NAMALWA (cell line): ENCODE data around the gene SLC9A5.

Experiments used
- DNase-seq: peaks from one replicate; pipeline ENCODE4 v3.0.0-alpha.2; 2015; ENCODE audit warnings: low spot score

The SLC9A5 gene

DNA sequence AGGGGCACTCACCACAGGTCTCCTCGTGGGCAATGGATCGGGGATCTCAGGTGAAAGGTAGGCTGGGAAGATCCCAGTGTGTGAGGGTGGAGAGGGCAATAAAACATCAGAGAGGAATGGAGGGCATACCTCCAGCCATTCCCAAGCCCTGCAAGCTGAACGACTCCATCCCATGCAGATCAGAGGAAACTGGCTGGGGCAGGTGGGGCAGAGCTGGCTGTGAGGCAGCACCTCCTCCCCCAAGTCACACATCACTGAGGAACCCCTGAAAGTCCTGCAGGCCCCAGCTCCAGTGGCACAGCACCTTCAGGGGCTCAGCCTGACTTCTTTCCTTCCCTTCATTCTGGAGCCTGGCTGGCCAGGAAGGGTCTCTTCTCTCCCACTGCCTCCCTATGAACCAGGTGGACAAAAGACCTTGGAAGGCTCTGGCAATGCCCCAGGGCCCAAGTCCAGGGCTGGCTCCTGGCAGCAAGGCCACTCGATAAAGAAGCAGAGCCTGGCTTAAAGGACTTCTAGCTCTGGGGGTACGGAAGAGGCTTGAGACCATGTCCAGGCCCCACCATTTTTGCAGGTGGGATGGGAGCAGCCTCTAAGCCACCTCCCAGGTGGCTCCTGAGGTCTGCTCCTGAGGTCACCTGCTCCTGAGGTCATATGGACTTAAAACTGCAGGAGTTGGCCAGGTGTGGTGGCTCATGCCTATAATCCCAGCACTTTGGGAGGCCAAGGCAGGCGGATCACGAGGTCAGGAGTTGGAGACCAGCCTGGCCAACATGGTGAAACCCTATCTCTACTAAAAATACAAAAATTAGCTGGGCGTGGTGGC is 35.4 kb upstream of the SLC9A5 start:
- no peak for DNase-seq

GRCh38 chr16:67215706-67216105 is 33.1 kb upstream of the SLC9A5 start:
- no peak for DNase-seq

DNA sequence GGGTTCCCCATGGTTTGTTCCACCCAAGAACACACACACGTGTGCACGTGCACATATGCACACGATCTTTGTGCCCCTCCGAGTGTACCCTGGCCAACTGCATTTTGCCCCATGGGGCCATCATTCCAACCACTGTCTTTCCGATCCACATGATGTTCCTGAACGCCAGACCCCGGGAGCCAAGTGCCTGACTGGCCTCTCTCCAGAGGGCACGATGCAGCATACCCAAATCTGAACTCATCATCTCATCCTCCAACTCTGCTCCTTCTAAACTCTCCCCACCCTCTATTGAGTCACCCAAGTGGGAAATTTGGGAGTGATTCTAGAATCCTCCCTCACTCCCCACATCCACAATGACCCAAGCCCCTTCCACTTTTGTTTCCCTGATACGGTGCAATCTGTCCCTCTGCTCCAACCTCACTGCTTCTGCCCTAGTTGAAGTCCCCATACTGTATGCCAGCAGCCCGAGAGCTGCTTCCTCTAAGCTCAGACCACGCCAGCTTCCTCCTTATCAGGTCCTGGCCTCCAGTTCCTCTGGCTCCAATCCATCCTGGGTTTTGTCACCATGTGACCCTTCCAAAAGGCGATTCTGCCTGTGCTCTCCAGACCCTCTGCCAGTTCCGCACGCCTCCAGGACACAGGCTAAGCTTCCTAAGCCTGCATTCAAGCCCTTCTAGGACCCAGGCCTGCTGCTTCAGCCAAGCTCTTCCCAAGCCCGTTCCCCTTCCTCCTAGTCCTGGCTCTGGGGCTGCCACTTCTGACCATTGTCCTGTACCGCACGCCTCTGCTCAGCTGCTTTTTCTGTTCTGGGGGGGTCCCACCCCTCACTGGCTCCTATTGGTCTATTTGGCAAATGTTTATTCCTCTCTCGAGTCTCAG is 31.9 kb upstream of the SLC9A5 start:
- no peak for DNase-seq

GRCh38 chr16:67223992-67224391 is 24.8 kb upstream of the SLC9A5 start:
- DNase-seq = no peak

GRCh38 chr16:67226295-67226803 is 22.4 kb upstream of the SLC9A5 start:
- no peak for DNase-seq

DNA sequence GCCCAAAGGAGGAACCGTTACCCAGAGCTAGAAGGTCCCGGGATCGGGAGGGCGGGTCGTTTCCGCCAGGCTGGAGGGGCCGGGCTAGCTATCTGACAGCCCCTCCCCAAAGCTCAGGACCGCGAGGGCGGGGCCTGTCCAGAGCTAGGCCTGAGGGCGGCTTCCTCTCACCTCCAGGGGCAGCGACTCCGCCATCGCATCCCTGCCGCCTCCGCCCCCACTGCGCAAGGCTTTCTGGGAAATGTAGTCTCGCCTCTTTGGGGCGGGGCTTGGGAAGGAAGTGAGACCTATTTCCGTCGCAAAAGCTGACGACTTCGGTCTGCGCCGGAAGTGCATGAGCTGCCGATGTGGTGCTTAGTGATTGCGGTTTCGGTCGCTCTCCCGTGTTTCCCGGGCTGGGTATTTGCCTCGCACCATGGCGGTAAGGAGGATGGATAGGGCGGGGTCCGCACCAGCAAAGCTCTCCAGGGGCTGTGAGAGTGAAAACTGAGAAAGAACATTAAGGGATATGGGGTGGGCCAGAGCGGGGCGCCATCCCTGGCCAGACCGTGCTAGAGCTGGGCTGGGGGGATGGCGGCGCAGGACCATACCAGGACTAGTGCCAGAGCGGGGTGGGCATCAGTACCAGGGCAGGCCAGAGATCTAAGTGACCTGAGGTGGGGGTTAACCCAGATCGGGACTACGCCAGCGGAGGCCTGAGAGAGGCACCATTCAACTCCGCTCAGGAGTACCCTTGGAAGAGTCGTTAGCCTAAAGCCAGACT is 21.8 kb upstream of the SLC9A5 start, which contains the start of gene TMEM208:
Gene TMEM208, plus strand, starts transcription at position 327 of the 763 bp plus-strand sequence. Its CDS starts 89 bp downstream, at position 416.
- peak; percentile 99 for DNase-seq

DNA sequence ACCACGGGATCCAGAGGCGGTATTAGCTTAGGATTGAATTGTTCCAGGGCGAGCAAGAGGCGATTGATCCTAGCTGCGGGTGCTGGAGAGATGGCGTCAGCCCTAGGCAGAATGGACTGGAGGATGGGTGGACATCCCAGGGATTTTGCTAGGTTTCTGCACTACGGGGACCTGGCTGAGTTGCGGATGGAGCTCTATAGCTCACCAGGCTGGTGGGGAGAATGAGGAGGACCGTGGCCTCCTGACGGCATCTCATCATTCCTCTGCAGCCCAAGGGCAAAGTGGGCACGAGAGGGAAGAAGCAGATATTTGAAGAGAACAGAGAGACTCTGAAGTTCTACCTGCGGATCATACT is 21.2 kb upstream of the SLC9A5 start:
- DNase-seq = no peak

DNA sequence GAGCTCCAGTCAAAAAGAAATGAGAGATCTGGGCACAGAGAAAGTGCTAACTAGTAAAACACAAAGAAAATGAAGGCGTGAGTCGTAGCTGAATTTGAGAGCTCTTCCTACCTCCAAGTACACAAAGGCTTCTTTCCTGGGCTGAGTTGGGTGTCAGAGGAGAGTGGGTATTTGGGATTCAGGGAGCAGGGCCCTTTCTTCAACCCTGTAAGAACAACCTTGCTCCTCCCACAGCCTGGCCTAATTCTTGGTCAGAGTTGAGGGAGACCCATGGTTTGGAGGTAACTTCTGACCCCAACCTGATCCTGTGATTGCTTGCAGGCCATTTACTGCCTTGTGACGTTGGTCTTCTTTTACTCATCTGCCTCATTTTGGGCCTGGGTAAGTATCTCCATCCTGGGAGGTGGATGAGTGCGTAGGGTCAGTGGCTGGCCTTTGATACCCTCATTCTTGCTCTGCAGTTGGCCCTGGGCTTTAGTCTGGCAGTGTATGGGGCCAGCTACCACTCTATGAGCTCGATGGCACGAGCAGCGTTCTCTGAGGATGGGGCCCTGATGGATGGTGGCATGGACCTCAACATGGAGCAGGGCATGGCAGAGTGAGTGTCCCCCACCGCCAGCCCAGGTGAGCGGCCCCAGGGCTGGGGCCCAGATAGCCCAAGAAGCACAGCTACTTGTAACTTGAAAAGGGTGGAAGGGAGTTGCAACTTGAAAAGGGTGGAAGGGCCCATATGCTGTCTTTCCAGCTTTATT is 20.6 kb upstream of the SLC9A5 start:
- DNase-seq = no peak

DNA sequence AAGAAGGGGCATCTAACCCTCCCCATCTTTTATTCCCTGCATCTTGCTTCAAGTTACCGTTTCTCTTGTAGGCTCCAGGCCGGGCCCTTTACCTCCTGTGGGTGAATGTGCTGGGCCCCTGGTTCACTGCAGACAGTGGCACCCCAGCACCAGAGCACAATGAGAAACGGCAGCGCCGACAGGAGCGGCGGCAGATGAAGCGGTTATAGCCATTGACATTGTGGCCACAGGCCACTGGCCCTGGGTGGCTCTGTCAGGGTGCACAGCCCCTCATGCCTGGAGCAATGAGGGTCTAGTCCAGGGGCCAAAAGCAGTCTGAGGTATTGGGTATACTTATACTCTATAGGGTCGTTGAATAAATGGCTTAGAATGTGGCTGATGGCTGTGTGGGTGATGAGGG is 19.9 kb upstream of the SLC9A5 start:
- DNase-seq = no peak

- DNase-seq = no peak
Observed at GRCh38 chr16:67229906-67230808, 18.6 kb upstream of the SLC9A5 start.

DNA sequence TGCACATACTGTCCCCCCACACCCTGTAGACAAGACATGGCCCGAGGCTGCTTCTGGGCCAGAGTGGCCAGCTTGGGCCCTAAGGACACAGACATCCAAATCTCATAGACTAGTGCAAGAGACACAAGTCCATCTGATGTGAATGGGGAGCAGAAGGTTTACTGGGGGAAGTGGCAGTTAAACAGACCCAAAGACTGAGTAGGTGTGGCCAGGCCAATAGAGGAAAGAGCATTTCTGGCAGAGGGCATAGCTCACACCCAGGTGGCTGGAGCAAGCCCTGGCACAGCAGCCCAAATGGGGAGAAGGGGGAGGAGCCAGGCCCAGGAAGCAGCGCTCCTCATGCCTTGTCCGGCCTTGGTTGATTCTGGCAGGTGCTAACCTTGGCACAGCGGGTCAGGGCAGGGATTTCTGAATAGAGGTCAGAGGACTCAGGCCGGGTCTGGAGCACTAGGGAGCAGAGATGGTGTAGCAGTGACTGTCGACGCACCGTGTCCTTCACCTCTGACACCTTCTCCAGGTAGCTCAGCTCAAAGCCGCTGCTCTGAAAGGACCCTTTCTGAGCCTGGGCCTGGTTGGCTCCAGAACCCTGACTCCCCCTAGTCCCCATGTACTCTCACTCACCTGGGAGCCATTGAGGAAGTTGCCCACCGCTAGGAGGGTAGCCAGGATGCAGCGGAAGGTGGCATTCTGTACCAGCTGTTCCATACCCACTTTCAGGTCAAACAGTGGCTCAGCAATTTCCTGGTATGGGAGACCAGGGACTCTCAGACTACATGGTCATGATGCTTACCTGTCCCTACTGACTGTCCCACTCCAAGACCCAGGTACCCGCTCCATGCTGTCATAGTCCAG is 17.7 kb upstream of the SLC9A5 start:
- DNase-seq = no peak

GRCh38 chr16:67233596-67233995 is 15.2 kb upstream of the SLC9A5 start:
- DNase-seq = no peak

DNA sequence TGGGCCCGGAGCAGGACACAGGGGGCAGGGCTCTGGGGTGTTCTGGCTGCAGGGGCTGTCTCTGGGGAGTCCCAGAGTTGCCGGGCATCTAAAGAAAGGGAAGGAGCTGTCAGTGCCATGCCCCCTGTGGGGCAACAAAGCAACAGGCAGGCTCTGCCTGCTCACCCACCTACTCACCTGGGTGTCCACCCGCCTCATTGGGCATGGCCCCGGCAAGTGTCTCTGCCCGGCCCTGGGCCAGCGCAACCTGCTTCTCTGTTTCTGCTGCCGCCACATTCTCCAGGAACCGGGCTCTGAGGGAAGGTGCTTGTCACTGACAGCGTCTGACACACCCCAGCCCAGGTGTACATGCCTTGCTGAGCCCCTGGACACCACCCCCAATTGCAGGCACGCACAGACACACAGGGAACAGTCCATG is 14.6 kb upstream of the SLC9A5 start:
- DNase-seq = no peak

- no peak for DNase-seq
Observed at GRCh38 chr16:67235816-67236562, 12.8 kb upstream of the SLC9A5 start.

DNA sequence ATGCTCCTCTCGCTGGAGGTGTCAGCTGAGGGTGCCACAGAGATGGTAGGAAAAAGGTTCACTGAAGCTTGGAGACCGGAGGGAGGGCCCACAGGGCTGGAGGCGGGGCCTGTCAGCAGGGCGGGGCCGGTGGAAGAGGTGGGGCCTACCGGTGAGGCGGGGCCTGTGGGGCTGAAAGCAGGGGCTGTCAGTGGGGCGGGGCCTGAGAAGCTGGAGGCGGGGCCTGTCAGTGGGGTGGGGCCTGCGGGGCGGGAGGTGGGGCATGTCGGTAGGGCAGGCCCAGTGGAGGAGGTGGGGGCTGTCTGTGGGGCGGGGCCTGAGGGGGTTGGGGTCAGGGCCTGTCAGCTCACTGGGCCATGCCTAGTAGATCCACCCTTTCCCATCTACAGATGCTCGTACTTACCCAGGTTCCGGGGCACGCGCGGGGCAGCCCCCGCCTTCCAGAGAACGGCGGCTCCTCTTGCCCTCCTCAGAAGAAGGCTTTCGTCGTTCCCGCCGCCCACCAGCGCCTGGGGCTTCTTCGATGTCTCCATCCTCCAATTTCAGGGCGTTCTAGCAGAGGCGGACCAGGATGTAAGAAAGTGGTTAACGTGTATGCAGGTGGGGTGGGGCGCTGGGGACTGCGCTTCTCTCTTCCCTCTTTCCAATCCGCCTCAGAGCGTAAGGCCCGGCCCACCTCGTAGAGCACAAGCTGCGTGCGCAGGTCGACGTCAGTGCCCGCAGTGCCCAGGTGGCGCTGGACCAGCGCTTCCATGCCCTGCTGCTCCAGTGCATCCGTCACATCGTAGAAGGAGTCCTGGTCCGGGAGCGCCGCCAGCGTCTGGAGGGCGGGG is 12.0 kb upstream of the SLC9A5 start:
- peak; percentile 86 for DNase-seq

DNA sequence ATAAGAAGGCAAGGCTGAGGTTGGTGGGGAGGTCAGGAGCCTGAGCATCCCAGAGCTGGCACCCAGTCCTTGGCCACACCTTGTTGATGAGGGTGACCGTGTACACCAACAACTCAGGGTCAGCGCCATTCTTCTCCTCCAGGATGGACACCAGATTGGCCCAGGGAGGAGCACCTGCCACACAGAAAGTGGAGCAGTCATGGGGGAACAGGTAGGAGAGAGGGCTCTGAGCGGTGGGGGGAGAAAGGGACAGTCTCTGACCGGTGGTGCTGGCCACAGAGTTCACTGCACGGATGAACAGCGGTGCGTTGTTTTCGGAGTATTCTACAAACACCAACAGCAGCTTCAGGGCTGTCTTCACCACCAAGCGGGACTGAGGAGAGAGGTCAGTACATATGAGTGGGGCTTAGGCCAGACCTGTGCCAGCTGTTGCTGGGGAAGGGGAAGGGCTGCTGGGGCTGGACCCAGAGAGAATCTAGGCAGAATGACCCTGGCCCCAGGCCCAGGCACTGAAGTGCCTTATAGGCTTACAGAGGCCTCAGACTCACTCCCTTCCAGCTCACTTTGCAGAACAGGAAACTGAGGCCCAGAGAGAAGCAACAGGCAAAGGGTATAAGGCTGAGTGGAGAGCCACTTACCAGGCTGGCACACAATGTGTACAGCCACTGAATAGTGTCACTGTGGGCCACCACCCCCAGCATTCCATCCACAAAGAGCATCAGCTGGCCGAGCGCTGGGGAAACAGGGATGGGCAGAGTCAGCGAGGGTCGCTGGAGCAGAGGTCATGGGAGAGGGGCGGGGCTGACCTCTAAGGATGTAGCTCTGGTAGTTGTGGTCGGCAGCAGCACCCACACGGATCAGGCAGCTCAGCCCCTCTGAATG is 11.1 kb upstream of the SLC9A5 start:
- no peak for DNase-seq

GRCh38 chr16:67238278-67238575 is 10.6 kb upstream of the SLC9A5 start:
- no peak for DNase-seq
